K562 (cell line): Measurements from ENCODE around the gene HDAC10. TPM values are rescaled to one million over a fixed set of nuclear protein-coding genes. Genes with fewer than 3 reads are reported as not detected.

Experiments
- ASH1L ChIP-seq: fragments of 450-650 bp; IDR thresholded peaks from 2 replicates; pipeline ENCODE4 v1.6.1; 2018; ENCODE audit warnings: borderline replicate concordance, mild to moderate bottlenecking, low read depth; ENCODE audit not compliant: partially characterized antibody
- CREB1 ChIP-seq, 2 experiments: sonication (generic) in 1 of 2; formaldehyde crosslinking in 1 of 2; IDR thresholded peaks; 2 replicates each; pipeline versions ENCODE4 v1.6.1 to v1.8.0; 2012 to 2022; ENCODE audit warnings: inconsistent platforms in 1 of 2, mild to moderate bottlenecking in 1 of 2, missing genetic modification reagents in 1 of 2, moderate library complexity in 1 of 2
- CREM ChIP-seq: IDR thresholded peaks from 2 replicates; pipeline ENCODE4 v1.6.1; 2014; ENCODE audit warnings: antibody characterized with exemption, low read depth
- EGR1 ChIP-seq: fragments of 450-650 bp; conservative IDR thresholded peaks from 2 replicates; pipeline ENCODE4 v1.6.1; 2017; ENCODE audit warnings: mild to moderate bottlenecking
- FOS ChIP-seq: IDR thresholded peaks from 3 replicates; pipeline ENCODE4 v1.6.1; 2011; ENCODE audit not compliant: insufficient read length; ENCODE audit errors: extremely low read depth
- HNRNPK ChIP-seq: fragments of 200-400 bp; formaldehyde crosslinking; IDR thresholded peaks from one replicate; pipeline ENCODE4 v1.6.1; 2018; ENCODE audit warnings: mild to moderate bottlenecking, low read depth, low read length; ENCODE audit not compliant: poor library complexity, severe bottlenecking
- JUNB ChIP-seq: fragments of 450-650 bp; formaldehyde crosslinking; conservative IDR thresholded peaks from 2 replicates; pipeline ENCODE4 v1.4.0; 2020; ENCODE audit warnings: mild to moderate bottlenecking
- KLF6 ChIP-seq: fragments of 250-450 bp; sonication (Bioruptor Pico); IDR thresholded peaks from 2 replicates; pipeline ENCODE4 v1.4.0; 2020; ENCODE audit warnings: mild to moderate bottlenecking, moderate library complexity, borderline replicate concordance
- NCOA1 ChIP-seq: fragments of 450-650 bp; IDR thresholded peaks from 2 replicates; pipeline ENCODE4 v1.6.1; 2016; ENCODE audit warnings: low read depth
- RBBP5 ChIP-seq: fragments of 200-600 bp; sonication (generic); IDR thresholded peaks from 2 replicates; pipeline ENCODE4 v1.6.1; 2012; ENCODE audit warnings: borderline replicate concordance, mild to moderate bottlenecking, low read length, control low read depth, inconsistent platforms; ENCODE audit not compliant: insufficient read depth, poor library complexity, severe bottlenecking
- SP1 ChIP-seq: sonication (generic); formaldehyde crosslinking; IDR thresholded peaks from 2 replicates; pipeline ENCODE4 v1.8.1; 2022; ENCODE audit warnings: mild to moderate bottlenecking, missing genetic modification reagents
- TOE1 ChIP-seq, 2 experiments: fragments of 450-650 bp in 1 of 2; sonication (generic) in 1 of 2; formaldehyde crosslinking in 1 of 2; IDR thresholded peaks; 2 replicates each; pipeline versions ENCODE4 v1.7.1 to v1.8.0; 2016 to 2022; ENCODE audit warnings: borderline replicate concordance in 2 of 2, mild to moderate bottlenecking in 2 of 2, antibody characterized with exemption in 1 of 2, inconsistent platforms in 1 of 2, low read depth in 1 of 2, missing genetic modification reagents in 1 of 2, moderate library complexity in 1 of 2
- ZFPM2 ChIP-seq: fragments of 250-450 bp; sonication (Bioruptor Pico); IDR thresholded peaks from 2 replicates; pipeline ENCODE4 v1.5.1; 2022; ENCODE audit warnings: mild to moderate bottlenecking
- ZFX ChIP-seq: sonication (generic); formaldehyde crosslinking; IDR thresholded peaks from 2 replicates; pipeline ENCODE4 v1.8.0; 2022; ENCODE audit warnings: mild to moderate bottlenecking, missing genetic modification reagents, moderate library complexity
- ZNF121 ChIP-seq: sonication (generic); formaldehyde crosslinking; conservative IDR thresholded peaks from 2 replicates; pipeline ENCODE4 v1.8.0; 2022; ENCODE audit warnings: missing genetic modification reagents
- ZNF282 ChIP-seq: sonication (generic); formaldehyde crosslinking; IDR thresholded peaks from 2 replicates; pipeline ENCODE4 v1.8.1; 2023; ENCODE audit warnings: missing genetic modification reagents
- ZNF311 ChIP-seq: fragments of 250-450 bp; sonication (Bioruptor Pico); IDR thresholded peaks from 2 replicates; pipeline ENCODE4 v1.4.0; 2020; ENCODE audit warnings: mild to moderate bottlenecking, moderate library complexity
- polyA plus RNA-seq, 8 experiments: library from polyadenylated mRNA; depleted of rRNA in 4 of 8; stranded (reverse) in 5 of 8; unstranded in 3 of 8; fragments of >200 nt; fragmentation: Nextera tagmentation in 2 of 8; fragmentation: Illumina TruSeq in 1 of 8; extraction: Ambion mirVana in 2 of 8; extraction: Trizol in 1 of 8; gene quantifications; 2 replicates each; pipeline versions ENCODE4 v1.2.1 to v1.2.3, GENCODE V29; 2011 to 2014; ENCODE audit warnings: inconsistent platforms in 1 of 8, missing spikeins in 1 of 8
- total RNA-seq, 7 experiments: library from RNA; depleted of rRNA in 6 of 7; stranded (reverse); fragments of >200 nt in 6 of 7; fragmentation: Illumina TruSeq in 2 of 7; extraction: Trizol in 2 of 7; gene quantifications; 2 replicates each; pipeline versions ENCODE4 v1.2.1 to v1.2.3, GENCODE V29; 2011 to 2021; ENCODE audit warnings: low replicate concordance in 1 of 7
- TF ChIP-seq, protein P1 (sequence below): fragments of 200-800 bp; sonication (Bioruptor generic); IDR thresholded peaks from 2 replicates; pipeline ENCODE4 v1.6.1; 2017; ENCODE audit warnings: missing genetic modification characterization, missing compliant biosample characterization
- TF ChIP-seq, protein P2 (sequence below), 2 experiments: IDR thresholded peaks; 2 replicates each; pipeline ENCODE4 v1.6.1; 2011; ENCODE audit warnings: borderline replicate concordance in 1 of 2, control low read depth in 1 of 2, low read depth in 1 of 2, low read length in 1 of 2, mild to moderate bottlenecking in 1 of 2, mixed read lengths in 1 of 2, moderate library complexity in 1 of 2; ENCODE audit not compliant: insufficient read depth in 1 of 2, insufficient read length in 1 of 2, poor library complexity in 1 of 2, severe bottlenecking in 1 of 2; ENCODE audit errors: extremely low read depth in 1 of 2
- TF ChIP-seq, protein P3 (sequence below): fragments of 250-450 bp; sonication (Bioruptor Pico); IDR thresholded peaks from 2 replicates; pipeline ENCODE4 v1.8.0; 2021; ENCODE audit warnings: borderline replicate concordance, mild to moderate bottlenecking, moderate library complexity; ENCODE audit not compliant: poor library complexity, severe bottlenecking
- TF ChIP-seq, protein P4 (sequence below): sonication (generic); formaldehyde crosslinking; IDR thresholded peaks from 2 replicates; pipeline ENCODE4 v1.8.0; 2022; ENCODE audit warnings: mild to moderate bottlenecking, missing genetic modification reagents, borderline replicate concordance

Gene HDAC10
- total and polyA plus RNA-seq, 9 of the 15 experiments (the other 6 are each of a cell fraction or from before 2014, with no cell fraction given), result 0.10 to 44.2 (median 6.5) TPM

DNA sequence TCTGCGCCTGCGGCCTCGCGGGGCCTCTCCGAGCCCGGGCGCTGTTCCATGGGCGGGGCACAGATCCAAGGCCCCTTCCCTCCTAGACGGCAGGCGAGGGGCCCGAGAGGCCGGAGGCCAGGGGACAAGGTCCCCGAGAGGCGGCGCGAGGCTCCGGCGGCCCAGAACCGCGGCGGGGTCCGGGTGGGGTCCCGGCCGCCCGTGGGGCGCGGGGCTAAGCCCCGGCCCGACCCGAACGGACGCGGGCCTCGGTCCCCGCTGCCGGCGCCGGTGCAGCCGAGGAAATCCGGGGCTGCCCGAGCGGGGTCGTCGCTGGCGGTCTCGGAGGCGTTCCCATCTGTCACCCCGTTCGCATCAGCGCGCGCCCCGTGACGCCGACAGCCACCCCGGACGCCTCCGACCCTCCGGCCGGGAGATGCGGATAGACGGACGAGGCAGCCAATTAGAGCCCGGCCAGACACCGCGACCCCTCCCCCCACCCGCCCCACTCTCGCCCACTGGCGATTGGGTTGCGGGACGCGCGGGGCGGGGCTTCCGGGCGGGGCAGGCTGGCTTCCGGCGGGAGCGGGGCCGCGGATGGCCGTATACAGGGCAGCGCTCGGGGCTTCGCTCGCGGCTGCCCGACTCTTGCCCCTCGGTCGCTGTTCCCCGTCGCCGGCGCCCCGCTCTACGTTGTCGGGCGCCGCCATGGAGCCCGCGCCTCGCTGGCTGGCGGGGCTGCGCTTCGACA lies 50.4 kb downstream of the HDAC10 start, which contains the start of gene SELENOO (continued):
- TF ChIP-seq, protein P1, sequence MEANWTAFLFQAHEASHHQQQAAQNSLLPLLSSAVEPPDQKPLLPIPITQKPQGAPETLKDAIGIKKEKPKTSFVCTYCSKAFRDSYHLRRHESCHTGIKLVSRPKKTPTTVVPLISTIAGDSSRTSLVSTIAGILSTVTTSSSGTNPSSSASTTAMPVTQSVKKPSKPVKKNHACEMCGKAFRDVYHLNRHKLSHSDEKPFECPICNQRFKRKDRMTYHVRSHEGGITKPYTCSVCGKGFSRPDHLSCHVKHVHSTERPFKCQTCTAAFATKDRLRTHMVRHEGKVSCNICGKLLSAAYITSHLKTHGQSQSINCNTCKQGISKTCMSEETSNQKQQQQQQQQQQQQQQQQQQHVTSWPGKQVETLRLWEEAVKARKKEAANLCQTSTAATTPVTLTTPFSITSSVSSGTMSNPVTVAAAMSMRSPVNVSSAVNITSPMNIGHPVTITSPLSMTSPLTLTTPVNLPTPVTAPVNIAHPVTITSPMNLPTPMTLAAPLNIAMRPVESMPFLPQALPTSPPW (CRISPR knock-in tag), result peak; percentile 80
- no peak for TF ChIP-seq KLF6 (CRISPR knock-in tag)
- TF ChIP-seq, protein P2, sequence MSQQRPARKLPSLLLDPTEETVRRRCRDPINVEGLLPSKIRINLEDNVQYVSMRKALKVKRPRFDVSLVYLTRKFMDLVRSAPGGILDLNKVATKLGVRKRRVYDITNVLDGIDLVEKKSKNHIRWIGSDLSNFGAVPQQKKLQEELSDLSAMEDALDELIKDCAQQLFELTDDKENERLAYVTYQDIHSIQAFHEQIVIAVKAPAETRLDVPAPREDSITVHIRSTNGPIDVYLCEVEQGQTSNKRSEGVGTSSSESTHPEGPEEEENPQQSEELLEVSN (IDR thresholded peaks at IDR 0.05; ENCODE audit: borderline replicate concordance in 1 of 2, extremely low read depth in 1 of 2, insufficient read depth in 1 of 2, insufficient read length in 1 of 2, low read depth in 1 of 2, low read length in 1 of 2, poor library complexity in 1 of 2, severe bottlenecking in 1 of 2), result peak in 1 of 2 experiments; percentile 43
- TF ChIP-seq, protein P3, sequence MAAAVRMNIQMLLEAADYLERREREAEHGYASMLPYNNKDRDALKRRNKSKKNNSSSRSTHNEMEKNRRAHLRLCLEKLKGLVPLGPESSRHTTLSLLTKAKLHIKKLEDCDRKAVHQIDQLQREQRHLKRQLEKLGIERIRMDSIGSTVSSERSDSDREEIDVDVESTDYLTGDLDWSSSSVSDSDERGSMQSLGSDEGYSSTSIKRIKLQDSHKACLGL (CRISPR knock-in tag), result no peak
- TF ChIP-seq SP1, result peak; percentile 34; the same call in 1 of the 2 replicates
- no peak for TF ChIP-seq ZNF282 (CRISPR knock-in tag)
- peak; percentile 47 for TF ChIP-seq FOS
- TF ChIP-seq EGR1, result 0 out of 2 replicates have a peak, but pooled peaks have one; percentile 18
- no peak; the same call in 1 of the 2 replicates for TF ChIP-seq CREB1 (IDR thresholded peaks at IDR 0.05)
- no peak for TF ChIP-seq CREB1 (CRISPR knock-in tag; IDR thresholded peaks at IDR 0.05)
- TF ChIP-seq, protein P4, sequence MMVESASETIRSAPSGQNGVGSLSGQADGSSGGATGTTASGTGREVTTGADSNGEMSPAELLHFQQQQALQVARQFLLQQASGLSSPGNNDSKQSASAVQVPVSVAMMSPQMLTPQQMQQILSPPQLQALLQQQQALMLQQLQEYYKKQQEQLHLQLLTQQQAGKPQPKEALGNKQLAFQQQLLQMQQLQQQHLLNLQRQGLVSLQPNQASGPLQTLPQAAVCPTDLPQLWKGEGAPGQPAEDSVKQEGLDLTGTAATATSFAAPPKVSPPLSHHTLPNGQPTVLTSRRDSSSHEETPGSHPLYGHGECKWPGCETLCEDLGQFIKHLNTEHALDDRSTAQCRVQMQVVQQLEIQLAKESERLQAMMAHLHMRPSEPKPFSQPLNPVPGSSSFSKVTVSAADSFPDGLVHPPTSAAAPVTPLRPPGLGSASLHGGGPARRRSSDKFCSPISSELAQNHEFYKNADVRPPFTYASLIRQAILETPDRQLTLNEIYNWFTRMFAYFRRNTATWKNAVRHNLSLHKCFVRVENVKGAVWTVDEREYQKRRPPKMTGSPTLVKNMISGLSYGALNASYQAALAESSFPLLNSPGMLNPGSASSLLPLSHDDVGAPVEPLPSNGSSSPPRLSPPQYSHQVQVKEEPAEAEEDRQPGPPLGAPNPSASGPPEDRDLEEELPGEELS, result no peak
- TF ChIP-seq ASH1L, result no peak
- TF ChIP-seq ZNF121 (CRISPR knock-in tag), result no peak
- no peak for TF ChIP-seq HNRNPK
- TF ChIP-seq CREM, result peak; percentile 61
- TF ChIP-seq TOE1 (IDR thresholded peaks at IDR 0.05; ENCODE audit: borderline replicate concordance), result no peak
- TF ChIP-seq TOE1 (CRISPR knock-in tag; IDR thresholded peaks at IDR 0.05; ENCODE audit: borderline replicate concordance, low read depth), result no peak
- no peak for TF ChIP-seq RBBP5
- no peak for TF ChIP-seq NCOA1
- TF ChIP-seq ZFPM2 (CRISPR knock-in tag), result no peak
- TF ChIP-seq ZFX, result peak; percentile 47
- no peak for TF ChIP-seq ZNF311
- TF ChIP-seq JUNB (CRISPR knock-in tag), result no peak
